Suprapubic skin (tissue), 4 donors: ENCODE measurements around the gene SLC16A8.

Source experiments
- EP300 ChIP-seq: sonication (generic); formaldehyde crosslinking; IDR thresholded peaks from one replicate; pipeline ENCODE4 v1.6.1; 2017; ENCODE audit warnings: antibody characterized with exemption
- POLR2A ChIP-seq, 2 donors: fragments of 450-650 bp; IDR thresholded peaks; one replicate each; pipeline ENCODE4 v1.6.1; 2017; ENCODE audit warnings: antibody characterized with exemption in 2 of 2, mild to moderate bottlenecking in 2 of 2, moderate library complexity in 2 of 2
- POLR2AphosphoS5 ChIP-seq, 3 donors: sonication (generic); formaldehyde crosslinking; IDR thresholded peaks; one replicate each; pipeline ENCODE4 v1.6.1; 2017; ENCODE audit warnings: antibody characterized with exemption in 3 of 3
- TF ChIP-seq, protein P1 (sequence below), 2 donors: fragments of 200-600 bp in 1 of 2; fragments of 450-650 bp in 1 of 2; sonication (generic) in 1 of 2; IDR thresholded peaks; one replicate each; pipeline ENCODE4 v1.5.1; 2016 to 2019; ENCODE audit warnings: antibody characterized with exemption in 2 of 2, mild to moderate bottlenecking in 1 of 2, moderate library complexity in 1 of 2

DNA sequence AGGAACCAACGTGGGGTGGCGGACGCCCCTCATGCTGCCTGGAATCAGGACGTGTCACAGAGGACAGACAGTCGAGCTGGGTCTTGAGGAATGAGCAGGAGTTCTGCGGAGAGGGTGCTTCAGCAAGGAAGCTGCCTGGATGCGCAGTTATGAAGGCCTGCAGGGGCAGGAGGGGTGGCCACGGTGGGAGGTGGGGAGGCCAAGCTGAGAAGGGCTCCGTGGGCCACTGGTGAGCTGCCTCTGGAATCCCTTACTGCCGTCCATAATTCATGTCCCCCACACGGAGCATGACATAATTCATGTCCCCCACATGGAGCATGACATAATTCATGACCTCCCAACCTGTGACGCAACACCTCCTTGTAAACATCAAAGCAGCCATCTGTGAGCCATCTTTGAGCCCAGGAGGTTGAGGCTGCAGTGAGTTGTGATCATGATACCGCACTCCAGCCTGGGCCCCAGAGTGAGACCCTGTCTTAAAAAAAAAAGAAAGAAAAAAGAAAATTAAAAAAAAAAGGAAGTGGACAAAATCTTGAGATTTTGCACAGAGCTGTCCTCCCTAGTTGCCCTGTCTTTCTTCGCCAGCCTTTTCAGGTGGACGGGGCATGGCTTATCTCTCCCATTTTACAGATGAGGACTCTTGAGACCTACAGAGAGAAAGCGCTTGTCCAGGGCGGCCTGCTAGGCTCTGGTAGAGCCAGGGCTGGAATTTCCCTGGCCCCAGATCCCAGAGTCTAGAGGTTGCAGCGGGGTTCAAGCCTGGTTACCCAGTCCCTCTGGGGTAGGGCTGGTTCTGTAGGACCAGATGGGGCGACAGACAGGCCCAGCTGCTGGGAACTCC lies 51.1 kb downstream of the SLC16A8 start:
- TF ChIP-seq POLR2A (IDR thresholded peaks at IDR 0.05), result no peak
- TF ChIP-seq, protein P1, sequence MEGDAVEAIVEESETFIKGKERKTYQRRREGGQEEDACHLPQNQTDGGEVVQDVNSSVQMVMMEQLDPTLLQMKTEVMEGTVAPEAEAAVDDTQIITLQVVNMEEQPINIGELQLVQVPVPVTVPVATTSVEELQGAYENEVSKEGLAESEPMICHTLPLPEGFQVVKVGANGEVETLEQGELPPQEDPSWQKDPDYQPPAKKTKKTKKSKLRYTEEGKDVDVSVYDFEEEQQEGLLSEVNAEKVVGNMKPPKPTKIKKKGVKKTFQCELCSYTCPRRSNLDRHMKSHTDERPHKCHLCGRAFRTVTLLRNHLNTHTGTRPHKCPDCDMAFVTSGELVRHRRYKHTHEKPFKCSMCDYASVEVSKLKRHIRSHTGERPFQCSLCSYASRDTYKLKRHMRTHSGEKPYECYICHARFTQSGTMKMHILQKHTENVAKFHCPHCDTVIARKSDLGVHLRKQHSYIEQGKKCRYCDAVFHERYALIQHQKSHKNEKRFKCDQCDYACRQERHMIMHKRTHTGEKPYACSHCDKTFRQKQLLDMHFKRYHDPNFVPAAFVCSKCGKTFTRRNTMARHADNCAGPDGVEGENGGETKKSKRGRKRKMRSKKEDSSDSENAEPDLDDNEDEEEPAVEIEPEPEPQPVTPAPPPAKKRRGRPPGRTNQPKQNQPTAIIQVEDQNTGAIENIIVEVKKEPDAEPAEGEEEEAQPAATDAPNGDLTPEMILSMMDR (IDR thresholded peaks at IDR 0.05), result no peak
- TF ChIP-seq EP300, result no peak
- no peak for TF ChIP-seq POLR2AphosphoS5 (IDR thresholded peaks at IDR 0.05)
